Natural killer cell (primary cell): Measurements from ENCODE around the gene LAMA4. TPM values are rescaled to one million over a fixed set of nuclear protein-coding genes. Genes with fewer than 3 reads are reported as not detected.

Experiments
- ATAC-seq, 3 donors: fragments of 150-1000 bp in 2 of 3; fragments of 200-7000 bp in 1 of 3; cut with Tn5 transposase; 1 replicate in 1 of 3; 2 replicates in 2 of 3; pipeline ENCODE4 v1.10.0; 2021; ENCODE audit warnings: mild to moderate bottlenecking in 2 of 3, moderate library complexity in 2 of 3
- DNase-seq, 2 donors: peaks; one replicate each; pipeline versions ENCODE4 v3.0.0 to v3.0.0-alpha.2; 2013 to 2021; ENCODE audit warnings: mixed read lengths in 1 of 2
- H3K27ac ChIP-seq: one replicate; pipeline ENCODE4 v1.5.1; 2013; ENCODE audit warnings: mild to moderate bottlenecking, low read length
- H3K27me3 ChIP-seq: one replicate; pipeline ENCODE4 v1.6.1; 2013; ENCODE audit warnings: low read length; ENCODE audit not compliant: control insufficient read depth, insufficient read depth
- H3K36me3 ChIP-seq: one replicate; pipeline ENCODE4 v1.6.1; 2013; ENCODE audit warnings: low read length; ENCODE audit not compliant: control insufficient read depth, insufficient read depth
- H3K4me1 ChIP-seq: one replicate; pipeline ENCODE4 v1.6.1; 2013; ENCODE audit warnings: low read length; ENCODE audit not compliant: control insufficient read depth, insufficient read depth
- H3K4me3 ChIP-seq: one replicate; pipeline ENCODE4 v1.5.1; 2013; ENCODE audit warnings: low read length
- H3K9me3 ChIP-seq: one replicate; pipeline ENCODE4 v1.6.1; 2013; ENCODE audit warnings: low read length; ENCODE audit not compliant: control insufficient read depth, insufficient read depth
- H3K27ac Mint-ChIP-seq, 2 donors: one replicate each; pipeline ENCODE4 v1.8.0; 2022; ENCODE audit warnings: mild to moderate bottlenecking in 2 of 2, mixed read lengths in 2 of 2, moderate library complexity in 1 of 2
- H3K27me3 Mint-ChIP-seq, 2 donors: one replicate each; pipeline ENCODE4 v1.8.0; 2022; ENCODE audit warnings: low read depth in 2 of 2, mixed read lengths in 2 of 2
- H3K36me3 Mint-ChIP-seq: one replicate; pipeline ENCODE4 v1.8.0; 2022; ENCODE audit warnings: mixed read lengths
- H3K4me1 Mint-ChIP-seq, 2 donors: one replicate each; pipeline ENCODE4 v1.8.0; 2022; ENCODE audit warnings: mixed read lengths in 2 of 2
- H3K4me3 Mint-ChIP-seq: one replicate; pipeline ENCODE4 v1.8.0; 2022; ENCODE audit warnings: mild to moderate bottlenecking, moderate library complexity, mixed read lengths
- H3K9me3 Mint-ChIP-seq, 2 donors: one replicate each; pipeline ENCODE4 v1.8.0; 2022; ENCODE audit warnings: mixed read lengths in 2 of 2
- WGBS: methylation state at CpG from one replicate; pipeline ENCODE4 v1.1.7; 2013; ENCODE audit warnings: missing lambda C conversion rate; ENCODE audit not compliant: insufficient coverage; 5-methylcytosine and 5-hydroxymethylcytosine counted together
- intact Hi-C: fragments of 100-400 bp; cut with micrococcal nuclease; formaldehyde crosslinking; loops from one replicate; pipeline ENCODE4 v1.14.2; 2022
- total RNA-seq, 4 donors: library from RNA; stranded (reverse); fragments of 120-200 nt in 1 of 4; gene quantifications; one replicate each; pipeline versions ENCODE4 v1.2.3 to v1.2.4, GENCODE V29; 2013 to 2022
- TF ChIP-seq, protein P1 (sequence below): fragments of 200-600 bp; IDR thresholded peaks from one replicate; pipeline ENCODE4 v1.8.0; 2022; ENCODE audit warnings: antibody characterized with exemption

The LAMA4 gene
- total RNA-seq, 3 donors from 2014 or later (not counting 1 experiment from before 2014, with no cell fraction given), result not detected

- H3K4me1 Mint-ChIP-seq, result peaks cover 0 to 5% of the 10 kb centered on the region in 2 donors
- under 1% methylated on average over 60 of the region's 60 CpGs for WGBS
- H3K36me3 ChIP-seq, result peaks cover 8% of the 10 kb centered on the region
- H3K9me3 ChIP-seq, result no peaks in the 10 kb centered on the region
- no peak within 1 kb of the TSS for H3K4me3 Mint-ChIP-seq
- intact Hi-C loops, result loop anchor here (1.0 to 5.0 kb wide), 4 partner anchors 75 to 828 kb away; partner anchors contain the start of genes FYN and REV3L
- no peaks in the 10 kb centered on the region for H3K4me1 ChIP-seq
- H3K27me3 ChIP-seq, result peaks cover 20% of the 10 kb centered on the region
- H3K36me3 Mint-ChIP-seq, result no peaks in the 10 kb centered on the region
- peak within 1 kb of the TSS; percentile 86 for H3K4me3 ChIP-seq
- no peaks in the 10 kb centered on the region for H3K9me3 Mint-ChIP-seq
- peak; percentile 82 to 97 for DNase-seq
- H3K27ac Mint-ChIP-seq, result no peak within 1 kb of the TSS
- peaks cover 26 to 34% of the 10 kb centered on the region in 2 donors for H3K27me3 Mint-ChIP-seq
- TF ChIP-seq, protein P1, sequence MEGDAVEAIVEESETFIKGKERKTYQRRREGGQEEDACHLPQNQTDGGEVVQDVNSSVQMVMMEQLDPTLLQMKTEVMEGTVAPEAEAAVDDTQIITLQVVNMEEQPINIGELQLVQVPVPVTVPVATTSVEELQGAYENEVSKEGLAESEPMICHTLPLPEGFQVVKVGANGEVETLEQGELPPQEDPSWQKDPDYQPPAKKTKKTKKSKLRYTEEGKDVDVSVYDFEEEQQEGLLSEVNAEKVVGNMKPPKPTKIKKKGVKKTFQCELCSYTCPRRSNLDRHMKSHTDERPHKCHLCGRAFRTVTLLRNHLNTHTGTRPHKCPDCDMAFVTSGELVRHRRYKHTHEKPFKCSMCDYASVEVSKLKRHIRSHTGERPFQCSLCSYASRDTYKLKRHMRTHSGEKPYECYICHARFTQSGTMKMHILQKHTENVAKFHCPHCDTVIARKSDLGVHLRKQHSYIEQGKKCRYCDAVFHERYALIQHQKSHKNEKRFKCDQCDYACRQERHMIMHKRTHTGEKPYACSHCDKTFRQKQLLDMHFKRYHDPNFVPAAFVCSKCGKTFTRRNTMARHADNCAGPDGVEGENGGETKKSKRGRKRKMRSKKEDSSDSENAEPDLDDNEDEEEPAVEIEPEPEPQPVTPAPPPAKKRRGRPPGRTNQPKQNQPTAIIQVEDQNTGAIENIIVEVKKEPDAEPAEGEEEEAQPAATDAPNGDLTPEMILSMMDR, result no peak
- peak within 1 kb of the TSS; percentile 90 for H3K27ac ChIP-seq
- peak; percentile 95 to 99 (median 96) for ATAC-seq
These were observed 167.0 kb downstream of the LAMA4 start, which contains the start of the genes FAM229B and TUBE1 for GRCh38 chr6:112087136-112087911. Gene FAM229B (plus strand): TSS chr6:112087591. CDS start chr6:112099284, 11,693 bp downstream. Gene TUBE1 (minus strand): TSS chr6:112087482. CDS start chr6:112087434, 48 bp downstream.

GRCh38 chr6:112086744-112087135, 167.6 kb downstream of the LAMA4 start:
- TF ChIP-seq, protein P1, result no peak
- Mint-ChIP-seq H3K27me3 (peaks cover 20 to 28% of the 10 kb centered on the region in 2 donors), H3K9me3 (no peaks in the 10 kb centered on the region), H3K4me1 (peaks cover 0 to 5% of the 10 kb centered on the region in 2 donors), H3K4me3 (no peak overlapping the region), H3K27ac (no peak overlapping the region), H3K36me3 (no peaks in the 10 kb centered on the region)
- 0% methylated on average over 8 of the region's 8 CpGs for WGBS
- peak in 1 of 3 donors; percentile 12 for ATAC-seq
- DNase-seq, result peak in 1 of 2 donors; percentile 47
- Histone ChIP-seq H3K27ac (peak overlapping the region; percentile 90), H3K36me3 (peaks cover 8% of the 10 kb centered on the region), H3K27me3 (peaks cover 20% of the 10 kb centered on the region), H3K4me3 (peak overlapping the region; percentile 86), H3K4me1 (no peaks in the 10 kb centered on the region), H3K9me3 (no peaks in the 10 kb centered on the region)
- intact Hi-C loops, result loop anchor here (1.0 to 5.0 kb wide), 4 partner anchors 76 to 827 kb away; partner anchors contain the start of genes FYN and REV3L

DNA sequence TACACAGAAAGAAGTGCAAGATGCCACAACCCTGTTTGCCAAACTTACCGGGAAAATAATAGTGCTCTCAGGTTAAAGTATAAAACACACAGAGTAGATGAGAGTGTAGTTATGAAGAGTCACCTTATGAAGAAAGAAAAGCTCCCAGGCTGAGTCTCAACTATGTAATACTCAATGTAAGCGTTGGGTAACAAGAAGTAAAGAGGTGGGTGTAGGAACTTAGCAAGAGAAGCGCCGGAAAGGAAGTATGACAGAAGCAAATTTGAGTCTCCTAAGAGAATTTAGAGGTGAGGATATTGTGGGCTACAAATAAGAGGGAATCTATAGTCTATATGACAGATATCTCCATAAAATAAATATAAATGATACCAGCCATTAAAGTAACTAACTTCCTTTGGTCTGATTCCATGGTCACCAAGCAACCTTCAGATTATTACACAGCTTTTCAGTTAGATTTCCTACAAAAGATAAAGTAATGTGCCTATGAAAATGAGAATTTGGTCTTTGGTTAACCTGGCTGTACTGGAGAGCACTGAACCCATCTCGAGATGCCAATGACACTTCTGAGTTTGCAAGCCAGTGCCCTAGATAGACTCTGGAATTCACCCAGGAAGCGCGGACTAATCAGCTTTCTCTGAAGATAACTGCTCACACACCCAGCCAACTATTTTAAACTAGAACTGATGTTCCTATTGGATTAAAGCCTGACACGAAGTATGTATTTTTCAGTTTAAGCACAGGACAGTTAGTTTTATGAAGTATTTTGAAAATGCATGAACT, 168.9 kb downstream of the LAMA4 start:
- ATAC-seq (no peak), DNase-seq (no peak)
- WGBS, result 95% methylated on average over 7 of the region's 8 CpGs
- H3K4me1 Mint-ChIP-seq, result peaks cover 0 to 5% of the 10 kb centered on the region in 2 donors
- Histone ChIP-seq H3K4me1 (no peaks in the 10 kb centered on the region), H3K36me3 (peaks cover 12% of the 10 kb centered on the region), H3K27ac (no peak overlapping the region), H3K9me3 (no peaks in the 10 kb centered on the region), H3K4me3 (no peak overlapping the region), H3K27me3 (peaks cover 13% of the 10 kb centered on the region)
- intact Hi-C loops, result loop anchor here (2.0 to 5.0 kb wide), 3 partner anchors 77 to 603 kb away; partner anchors contain the start of genes FYN and REV3L
- H3K36me3 Mint-ChIP-seq, result no peaks in the 10 kb centered on the region
- H3K27ac Mint-ChIP-seq, result peak overlapping the region in 1 of 2 donors; percentile 38
- H3K4me3 Mint-ChIP-seq, result peak overlapping the region; percentile 3
- H3K27me3 Mint-ChIP-seq, result peaks cover 10 to 19% of the 10 kb centered on the region in 2 donors
- H3K9me3 Mint-ChIP-seq, result no peaks in the 10 kb centered on the region
- TF ChIP-seq, protein P1, result no peak
